ENCODE data around the gene CHCHD3. TPM values are rescaled to one million over a fixed set of nuclear protein-coding genes. Genes with fewer than 3 reads are reported as not detected.

The CHCHD3 gene
- total and polyA plus RNA-seq, 7 experiments from 2014 or later, result 25.6 to 49.7 (median 38.6) TPM

- Histone ChIP-seq H3K4me3 (ENCODE audit: low read length) (no peak overlapping the region), H3K27me3 (ENCODE audit: control insufficient read depth in 2 of 2, insufficient read depth in 2 of 2, low read length in 2 of 2) (no peaks in the 10 kb centered on the region), H3K4me1 (ENCODE audit: control insufficient read depth in 2 of 2, insufficient read depth in 2 of 2, low read length in 2 of 2) (no peaks in the 10 kb centered on the region), H3K27ac (ENCODE audit: low read depth, low read length) (no peak overlapping the region), H3K36me3 (ENCODE audit: control insufficient read depth in 2 of 3, insufficient read depth in 3 of 3, low read length in 3 of 3) (no peaks in the 10 kb centered on the region), H3K9me3 (ENCODE audit: control insufficient read depth in 2 of 3, low read length in 3 of 3) (no peaks in the 10 kb centered on the region)
- Mint-ChIP-seq H3K27me3 (no peaks in the 10 kb centered on the region), H3K4me1 (peaks cover 0 to 19% (median 5%) of the 10 kb centered on the region in 7 donors), H3K36me3 (peaks cover 10 to 65% (median 46%) of the 10 kb centered on the region in 5 donors), H3K9me3 (peaks cover 0 to 12% (median 4%) of the 10 kb centered on the region in 11 donors), H3K4me3 (no peak overlapping the region), H3K27ac (no peak overlapping the region)
- intact Hi-C loops (cut with micrococcal nuclease), result no loop called here
- ATAC-seq (no peak), DNase-seq (no peak)
- POLR2A ChIA-PET, result no interaction called here
- CTCF ChIA-PET, result no interaction called here
These were observed 219.8 kb downstream of the CHCHD3 start for GRCh38 chr7:132861940-132862554.

- Histone ChIP-seq H3K4me3 (ENCODE audit: low read length) (no peak overlapping the region), H3K36me3 (ENCODE audit: control insufficient read depth in 2 of 3, insufficient read depth in 3 of 3, low read length in 3 of 3) (no peaks in the 10 kb centered on the region), H3K4me1 (ENCODE audit: control insufficient read depth in 2 of 2, insufficient read depth in 2 of 2, low read length in 2 of 2) (no peaks in the 10 kb centered on the region), H3K9me3 (ENCODE audit: control insufficient read depth in 2 of 3, low read length in 3 of 3) (no peaks in the 10 kb centered on the region), H3K27me3 (ENCODE audit: control insufficient read depth in 2 of 2, insufficient read depth in 2 of 2, low read length in 2 of 2) (no peaks in the 10 kb centered on the region), H3K27ac (ENCODE audit: low read depth, low read length) (no peak overlapping the region)
- ChIA-PET CTCF (no interaction called here), POLR2A (no interaction called here)
- Mint-ChIP-seq H3K4me1 (peaks cover 0 to 19% (median 5%) of the 10 kb centered on the region in 7 donors), H3K9me3 (peaks cover 0 to 12% (median 4%) of the 10 kb centered on the region in 11 donors), H3K4me3 (no peak overlapping the region), H3K36me3 (peaks cover 14 to 65% (median 49%) of the 10 kb centered on the region in 5 donors), H3K27me3 (no peaks in the 10 kb centered on the region), H3K27ac (no peak overlapping the region)
- ATAC-seq (no peak), DNase-seq (no peak)
- intact Hi-C loops (cut with micrococcal nuclease), result no loop called here
These were observed 220.5 kb downstream of the CHCHD3 start for GRCh38 chr7:132861424-132861823.

- POLR2A ChIA-PET, result no interaction called here
- H3K4me3 Mint-ChIP-seq, result no peak overlapping the region
These were observed 222.7 kb downstream of the CHCHD3 start for GRCh38 chr7:132859199-132859598.

GRCh38 chr7:132858760-132859159 lies 223.1 kb downstream of the CHCHD3 start:
- Mint-ChIP-seq H3K4me3 (no peak overlapping the region), H3K36me3 (peaks cover 9 to 47% (median 35%) of the 10 kb centered on the region in 5 donors), H3K27ac (no peak overlapping the region), H3K9me3 (peaks cover 0 to 6% (median 1%) of the 10 kb centered on the region in 11 donors), H3K4me1 (peaks cover 0 to 14% (median 5%) of the 10 kb centered on the region in 7 donors), H3K27me3 (no peaks in the 10 kb centered on the region)
- Histone ChIP-seq H3K27ac (ENCODE audit: low read depth, low read length) (no peak overlapping the region), H3K36me3 (ENCODE audit: control insufficient read depth in 2 of 3, insufficient read depth in 3 of 3, low read length in 3 of 3) (no peaks in the 10 kb centered on the region), H3K4me3 (ENCODE audit: low read length) (no peak overlapping the region), H3K9me3 (ENCODE audit: control insufficient read depth in 2 of 3, low read length in 3 of 3) (no peaks in the 10 kb centered on the region), H3K27me3 (ENCODE audit: control insufficient read depth in 2 of 2, insufficient read depth in 2 of 2, low read length in 2 of 2) (no peaks in the 10 kb centered on the region), H3K4me1 (ENCODE audit: control insufficient read depth in 2 of 2, insufficient read depth in 2 of 2, low read length in 2 of 2) (no peaks in the 10 kb centered on the region)
- CTCF ChIA-PET, result no interaction called here
- ATAC-seq (no peak), DNase-seq (no peak)
- POLR2A ChIA-PET, result no interaction called here
- intact Hi-C loops (cut with micrococcal nuclease), result no loop called here

More at GRCh38 chr7:132859199-132859598, 222.7 kb downstream of the CHCHD3 start:
- Histone ChIP-seq H3K4me3 (ENCODE audit: low read length) (no peak overlapping the region), H3K36me3 (ENCODE audit: control insufficient read depth in 2 of 3, insufficient read depth in 3 of 3, low read length in 3 of 3) (no peaks in the 10 kb centered on the region), H3K27me3 (ENCODE audit: control insufficient read depth in 2 of 2, insufficient read depth in 2 of 2, low read length in 2 of 2) (no peaks in the 10 kb centered on the region), H3K27ac (ENCODE audit: low read depth, low read length) (no peak overlapping the region), H3K9me3 (ENCODE audit: control insufficient read depth in 2 of 3, low read length in 3 of 3) (no peaks in the 10 kb centered on the region), H3K4me1 (ENCODE audit: control insufficient read depth in 2 of 2, insufficient read depth in 2 of 2, low read length in 2 of 2) (no peaks in the 10 kb centered on the region)
- H3K27ac Mint-ChIP-seq, result peak overlapping the region in 1 of 9 donors; percentile 32
- peaks cover 0 to 11% (median 4%) of the 10 kb centered on the region in 11 donors for H3K9me3 Mint-ChIP-seq
- H3K36me3 Mint-ChIP-seq, result peaks cover 10 to 51% (median 39%) of the 10 kb centered on the region in 5 donors
- H3K27me3 Mint-ChIP-seq, result no peaks in the 10 kb centered on the region
- no peak for DNase-seq
- intact Hi-C loops (cut with micrococcal nuclease), result no loop called here
- no peak for ATAC-seq
- CTCF ChIA-PET, result no interaction called here
- peaks cover 0 to 18% (median 5%) of the 10 kb centered on the region in 7 donors for H3K4me1 Mint-ChIP-seq

GRCh38 chr7:132858251-132858650 lies 223.6 kb downstream of the CHCHD3 start:
- Histone ChIP-seq H3K27me3 (ENCODE audit: control insufficient read depth in 2 of 2, insufficient read depth in 2 of 2, low read length in 2 of 2) (no peaks in the 10 kb centered on the region), H3K4me3 (ENCODE audit: low read length) (no peak overlapping the region), H3K4me1 (ENCODE audit: control insufficient read depth in 2 of 2, insufficient read depth in 2 of 2, low read length in 2 of 2) (no peaks in the 10 kb centered on the region), H3K36me3 (ENCODE audit: control insufficient read depth in 2 of 3, insufficient read depth in 3 of 3, low read length in 3 of 3) (no peaks in the 10 kb centered on the region), H3K9me3 (ENCODE audit: control insufficient read depth in 2 of 3, low read length in 3 of 3) (no peaks in the 10 kb centered on the region), H3K27ac (ENCODE audit: low read depth, low read length) (no peak overlapping the region)
- Mint-ChIP-seq H3K36me3 (peaks cover 9 to 51% (median 37%) of the 10 kb centered on the region in 5 donors), H3K4me1 (peaks cover 0 to 12% (median 5%) of the 10 kb centered on the region in 7 donors), H3K27me3 (no peaks in the 10 kb centered on the region), H3K4me3 (no peak overlapping the region), H3K9me3 (peaks cover 0 to 5% (median 0%) of the 10 kb centered on the region in 11 donors), H3K27ac (no peak overlapping the region)
- CTCF ChIA-PET, result no interaction called here
- no peak for DNase-seq
- POLR2A ChIA-PET, result no interaction called here
- no peak for ATAC-seq
- intact Hi-C loops (cut with micrococcal nuclease), result no loop called here

- Histone ChIP-seq H3K27me3 (ENCODE audit: control insufficient read depth in 2 of 2, insufficient read depth in 2 of 2, low read length in 2 of 2) (no peaks in the 10 kb centered on the region), H3K4me1 (ENCODE audit: control insufficient read depth in 2 of 2, insufficient read depth in 2 of 2, low read length in 2 of 2) (no peaks in the 10 kb centered on the region), H3K27ac (ENCODE audit: low read depth, low read length) (no peak overlapping the region), H3K9me3 (ENCODE audit: control insufficient read depth in 2 of 3, low read length in 3 of 3) (no peaks in the 10 kb centered on the region), H3K36me3 (ENCODE audit: control insufficient read depth in 2 of 3, insufficient read depth in 3 of 3, low read length in 3 of 3) (no peaks in the 10 kb centered on the region), H3K4me3 (ENCODE audit: low read length) (no peak overlapping the region)
- no peak for DNase-seq
- H3K4me3 Mint-ChIP-seq, result no peak overlapping the region
- ChIA-PET CTCF (no interaction called here), POLR2A (no interaction called here)
- peaks cover 0 to 2% (median 0%) of the 10 kb centered on the region in 11 donors for H3K9me3 Mint-ChIP-seq
- no peak overlapping the region for H3K27ac Mint-ChIP-seq
- peaks cover 0 to 12% (median 5%) of the 10 kb centered on the region in 7 donors for H3K4me1 Mint-ChIP-seq
- intact Hi-C loops (cut with micrococcal nuclease), result no loop called here
- no peaks in the 10 kb centered on the region for H3K27me3 Mint-ChIP-seq
- no peak for ATAC-seq
- H3K36me3 Mint-ChIP-seq, result peaks cover 5 to 50% (median 33%) of the 10 kb centered on the region in 5 donors
These were observed 224.2 kb downstream of the CHCHD3 start for GRCh38 chr7:132857703-132858102.

- CTCF ChIA-PET, result no interaction called here
- no peak overlapping the region for H3K4me3 Mint-ChIP-seq
- peaks cover 4 to 54% (median 35%) of the 10 kb centered on the region in 5 donors for H3K36me3 Mint-ChIP-seq
- H3K4me1 ChIP-seq (ENCODE audit: control insufficient read depth in 2 of 2, insufficient read depth in 2 of 2, low read length in 2 of 2), result no peaks in the 10 kb centered on the region
- H3K9me3 Mint-ChIP-seq, result peaks cover 0 to 2% (median 0%) of the 10 kb centered on the region in 11 donors
- no peak overlapping the region for H3K4me3 ChIP-seq (ENCODE audit: low read length)
- H3K27ac Mint-ChIP-seq, result peak overlapping the region in 1 of 9 donors; percentile 32
- DNase-seq (no peak), ATAC-seq (no peak)
- intact Hi-C loops (cut with micrococcal nuclease), result no loop called here
- no peaks in the 10 kb centered on the region for H3K27me3 Mint-ChIP-seq
- peaks cover 0 to 12% (median 5%) of the 10 kb centered on the region in 7 donors for H3K4me1 Mint-ChIP-seq
- H3K27me3 ChIP-seq (ENCODE audit: control insufficient read depth in 2 of 2, insufficient read depth in 2 of 2, low read length in 2 of 2), result no peaks in the 10 kb centered on the region
- no peak overlapping the region for H3K27ac ChIP-seq (ENCODE audit: low read depth, low read length)
- H3K9me3 ChIP-seq (ENCODE audit: control insufficient read depth in 2 of 3, low read length in 3 of 3), result no peaks in the 10 kb centered on the region
- POLR2A ChIA-PET, result no interaction called here
- H3K36me3 ChIP-seq (ENCODE audit: control insufficient read depth in 2 of 3, insufficient read depth in 3 of 3, low read length in 3 of 3), result no peaks in the 10 kb centered on the region
These were observed 224.9 kb downstream of the CHCHD3 start for GRCh38 chr7:132857031-132857430.
